AG09309 (cell line): ENCODE measurements around the gene MEN1.
"Not testable (repeated sequence)": the region's sequence is repeated elsewhere in the genome, so short reads cannot be mapped to it uniquely, and the experiment has no call there.

Experiments used
- DNase-seq: peaks from one replicate; pipeline ENCODE4 v3.0.0-alpha.2; 2010; ENCODE audit warnings: low read depth
- H3K4me3 ChIP-seq: 2 replicates; pipeline ENCODE4 v1.5.1; 2011; ENCODE audit warnings: mild to moderate bottlenecking, low read depth, low read length, moderate library complexity; ENCODE audit not compliant: control insufficient read depth
- TF ChIP-seq, protein P1 (sequence below): IDR thresholded peaks from 2 replicates; pipeline ENCODE4 v1.5.1; 2011; ENCODE audit warnings: mild to moderate bottlenecking, low read depth, low read length, inconsistent platforms; ENCODE audit not compliant: insufficient read depth, control insufficient read depth; ENCODE audit errors: missing control alignments

Gene MEN1

DNA sequence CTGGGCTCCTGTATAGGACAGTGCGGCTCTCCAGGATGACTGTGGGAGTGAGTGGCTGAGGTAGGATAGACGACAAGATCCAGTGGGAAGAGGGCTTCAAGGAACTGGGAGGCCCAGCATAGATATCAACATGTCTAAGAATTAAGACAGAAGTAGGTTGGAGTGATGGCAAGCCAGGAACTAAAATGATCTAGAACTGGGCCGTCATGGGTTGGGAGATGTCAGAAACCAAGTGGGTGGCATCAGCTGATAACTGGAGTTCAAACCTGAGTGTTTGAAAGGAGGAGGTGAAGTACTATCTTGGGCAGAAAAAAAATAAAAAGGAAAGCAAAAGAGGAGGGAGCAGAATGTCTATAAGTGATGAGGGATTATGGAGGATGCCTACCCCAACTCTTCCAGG is 7.1 kb upstream of the MEN1 start:
- TF ChIP-seq, protein P1, sequence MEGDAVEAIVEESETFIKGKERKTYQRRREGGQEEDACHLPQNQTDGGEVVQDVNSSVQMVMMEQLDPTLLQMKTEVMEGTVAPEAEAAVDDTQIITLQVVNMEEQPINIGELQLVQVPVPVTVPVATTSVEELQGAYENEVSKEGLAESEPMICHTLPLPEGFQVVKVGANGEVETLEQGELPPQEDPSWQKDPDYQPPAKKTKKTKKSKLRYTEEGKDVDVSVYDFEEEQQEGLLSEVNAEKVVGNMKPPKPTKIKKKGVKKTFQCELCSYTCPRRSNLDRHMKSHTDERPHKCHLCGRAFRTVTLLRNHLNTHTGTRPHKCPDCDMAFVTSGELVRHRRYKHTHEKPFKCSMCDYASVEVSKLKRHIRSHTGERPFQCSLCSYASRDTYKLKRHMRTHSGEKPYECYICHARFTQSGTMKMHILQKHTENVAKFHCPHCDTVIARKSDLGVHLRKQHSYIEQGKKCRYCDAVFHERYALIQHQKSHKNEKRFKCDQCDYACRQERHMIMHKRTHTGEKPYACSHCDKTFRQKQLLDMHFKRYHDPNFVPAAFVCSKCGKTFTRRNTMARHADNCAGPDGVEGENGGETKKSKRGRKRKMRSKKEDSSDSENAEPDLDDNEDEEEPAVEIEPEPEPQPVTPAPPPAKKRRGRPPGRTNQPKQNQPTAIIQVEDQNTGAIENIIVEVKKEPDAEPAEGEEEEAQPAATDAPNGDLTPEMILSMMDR, result no peak
- H3K4me3 ChIP-seq, result no peak overlapping the region
- no peak for DNase-seq

DNA sequence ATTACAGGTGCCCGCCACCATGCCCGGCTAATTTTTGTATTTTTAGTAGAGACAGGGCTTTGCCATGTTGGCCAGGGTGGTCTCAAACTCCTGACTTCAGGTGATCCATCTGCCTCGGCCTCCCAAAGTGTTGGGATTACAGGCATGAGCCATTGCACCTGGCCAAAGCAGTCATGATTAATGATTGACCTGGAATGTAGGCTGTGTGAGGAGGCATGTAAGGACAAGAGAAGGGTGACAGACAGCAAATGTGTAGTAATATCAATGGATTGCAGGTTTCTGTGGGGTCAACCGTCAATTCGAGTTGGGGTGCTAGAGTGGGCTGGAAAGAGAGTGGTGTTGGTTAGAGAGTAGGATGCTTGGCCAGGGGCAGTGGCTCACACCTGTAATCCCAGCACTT is 5.1 kb upstream of the MEN1 start:
- not testable (repeated sequence) for DNase-seq, H3K4me3 ChIP-seq

DNA sequence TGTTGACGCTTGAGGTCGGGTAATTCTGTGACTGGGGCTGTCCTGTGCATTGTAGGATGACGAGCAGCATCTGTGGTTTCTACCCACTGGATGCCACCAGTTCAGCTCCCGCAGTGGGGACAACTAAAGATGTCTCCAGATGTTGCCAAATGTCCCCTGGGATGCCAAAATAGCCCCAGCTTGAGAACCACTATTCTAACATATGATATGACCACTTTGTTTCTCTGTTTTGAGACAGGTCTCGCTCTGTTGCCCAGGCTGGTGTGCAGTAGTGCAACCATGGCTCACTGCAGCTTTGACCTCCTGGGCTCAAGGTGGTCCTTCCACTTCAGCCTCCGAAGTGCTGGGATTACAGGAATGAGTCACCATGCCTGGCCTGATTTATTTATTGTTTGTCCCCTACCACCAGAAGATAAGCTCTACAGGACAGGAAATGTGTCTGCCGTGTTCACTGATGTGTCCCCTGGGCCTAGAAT is 4.4 kb upstream of the MEN1 start:
- DNase-seq, result no peak
- TF ChIP-seq, protein P1, result no peak
- H3K4me3 ChIP-seq, result no peak overlapping the region

DNA sequence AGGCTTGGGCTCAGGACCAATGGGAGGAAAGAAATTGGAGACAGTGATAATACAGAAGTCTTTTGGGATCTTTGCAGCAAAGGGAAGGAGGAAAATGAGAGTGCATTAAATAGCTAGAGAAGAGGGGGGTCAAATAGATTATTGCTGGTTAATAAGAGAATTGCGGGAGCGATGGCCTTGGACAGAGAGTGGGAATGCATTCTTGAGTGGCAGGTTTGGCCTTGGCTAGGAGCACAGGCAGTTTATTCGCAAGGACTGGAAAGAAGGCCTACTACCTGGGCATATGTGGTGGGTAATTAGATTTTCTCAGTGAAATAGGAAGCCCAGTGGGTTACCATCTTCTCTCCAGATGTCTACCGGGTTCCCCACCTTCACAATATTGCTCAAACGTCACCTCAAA is 3.5 kb upstream of the MEN1 start:
- TF ChIP-seq, protein P1, result no peak
- no peak overlapping the region for H3K4me3 ChIP-seq
- no peak for DNase-seq

DNA sequence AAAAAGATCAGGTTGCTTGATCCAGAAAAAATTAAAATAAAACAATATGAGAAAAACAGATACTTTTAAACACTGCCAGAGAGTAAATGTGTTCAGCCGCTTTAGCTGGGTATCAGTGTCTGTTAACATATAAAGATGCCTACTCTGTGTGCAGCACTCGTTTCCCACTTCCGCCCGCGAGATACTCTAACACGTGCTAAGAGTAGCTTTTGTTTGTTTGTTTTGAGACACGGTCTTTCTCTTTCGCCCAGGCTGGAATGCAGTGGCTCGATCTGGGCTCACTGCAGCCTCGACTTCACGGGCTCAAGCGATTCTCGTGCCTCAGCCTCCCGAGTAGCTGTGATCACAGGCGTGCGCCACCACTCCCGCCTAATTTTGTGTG is 531 bp upstream of the MEN1 start:
- H3K4me3 ChIP-seq, result peak overlapping the region; percentile 18
- DNase-seq, result no peak
- TF ChIP-seq, protein P1, result no peak

DNA sequence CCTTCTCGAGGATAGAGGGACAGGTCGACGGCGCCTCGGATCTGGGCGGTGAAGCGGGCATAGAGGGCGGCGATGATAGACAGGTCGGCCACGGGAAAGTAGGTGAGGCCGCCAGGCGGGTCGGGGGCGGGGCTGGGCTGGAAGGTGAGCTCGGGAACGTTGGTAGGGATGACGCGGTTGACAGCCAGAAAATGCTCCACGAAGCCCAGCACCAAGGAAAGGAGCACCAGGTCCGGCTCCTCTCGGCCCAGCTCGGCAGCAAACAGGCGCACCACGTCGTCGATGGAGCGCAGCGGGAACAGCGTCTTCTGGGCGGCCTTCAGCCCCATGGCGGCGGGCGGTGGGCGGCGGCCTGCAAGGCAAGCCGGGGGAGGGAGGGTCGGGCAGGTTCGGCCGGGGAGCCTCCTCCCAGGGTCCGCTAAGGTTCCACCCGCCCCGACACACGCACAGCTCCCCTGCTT is 540 bp downstream of the MEN1 start:
- no peak for DNase-seq
- peak overlapping the region; percentile 60 for H3K4me3 ChIP-seq

DNA sequence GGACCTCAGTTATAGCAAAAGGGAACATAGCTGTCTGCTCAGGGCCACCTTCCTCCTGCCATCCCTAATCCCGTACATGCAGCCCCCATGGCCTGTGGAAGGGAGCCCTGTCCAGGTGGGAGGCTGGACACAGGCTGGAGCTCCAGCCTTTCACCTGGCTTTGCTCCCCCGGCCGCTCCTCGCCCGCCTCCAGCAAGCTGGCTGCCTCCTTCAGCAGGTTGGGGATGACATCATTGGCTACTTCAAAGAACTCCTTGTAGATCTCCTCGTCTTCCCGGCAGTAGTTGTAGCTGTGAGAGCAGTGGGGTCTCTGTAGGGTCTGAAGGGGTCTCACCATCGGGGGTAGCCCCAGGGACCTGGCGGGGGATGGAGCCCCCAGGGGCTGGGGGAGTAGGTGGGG is 4.9 kb downstream of the MEN1 start:
- TF ChIP-seq, protein P1, result no peak
- DNase-seq, result no peak
- no peak overlapping the region for H3K4me3 ChIP-seq

More for the DNA sequence above, 540 bp downstream of the MEN1 start:
- TF ChIP-seq, protein P1, result no peak
